ENCODE results near the gene ARHGAP23.
"Not testable (repeated sequence)": the region's sequence is repeated elsewhere in the genome, so short reads cannot be mapped to it uniquely, and the experiment has no call there.

The ARHGAP23 gene

GRCh38 chr17:38421871-38422827, 6.1 kb upstream of the ARHGAP23 start:
- DNase-seq (ENCODE audit: low read depth): no peak

DNA sequence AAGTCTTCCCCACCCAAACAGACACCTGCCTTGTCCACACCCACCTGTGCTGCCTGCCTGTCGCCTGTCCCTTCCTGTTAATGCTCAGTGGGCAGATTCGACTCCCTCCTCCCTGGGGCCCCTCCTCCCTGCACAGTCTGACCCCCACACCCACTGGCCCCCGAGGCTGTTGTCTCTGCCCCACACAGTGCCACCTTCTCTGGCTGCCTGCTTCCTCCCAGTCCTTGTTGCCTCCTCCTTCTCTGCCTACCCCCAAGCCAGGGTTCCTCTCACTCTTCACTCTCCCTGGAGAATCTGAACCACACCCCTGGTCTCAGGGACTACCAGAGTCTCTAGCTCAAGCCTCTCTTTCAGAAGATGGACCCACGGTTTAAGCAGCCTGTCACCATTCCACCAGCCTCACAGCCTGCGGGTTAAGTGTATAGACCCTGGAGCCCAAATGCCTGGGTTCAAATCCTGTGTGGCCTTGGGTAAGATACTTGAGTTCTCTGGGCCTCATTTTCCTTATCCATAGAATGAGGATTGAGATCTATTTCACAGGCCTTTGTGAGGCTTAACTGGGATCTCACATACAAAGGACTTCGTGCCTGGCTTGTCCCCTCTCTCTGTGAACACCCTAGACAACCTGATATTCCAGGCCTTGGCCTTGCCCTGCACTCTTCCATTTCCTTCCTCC, 3.8 kb upstream of the ARHGAP23 start:
- DNase-seq (ENCODE audit: low read depth): no peak

GRCh38 chr17:38425031-38425430, 3.2 kb upstream of the ARHGAP23 start:
- no peak for DNase-seq (ENCODE audit: low read depth)

DNA sequence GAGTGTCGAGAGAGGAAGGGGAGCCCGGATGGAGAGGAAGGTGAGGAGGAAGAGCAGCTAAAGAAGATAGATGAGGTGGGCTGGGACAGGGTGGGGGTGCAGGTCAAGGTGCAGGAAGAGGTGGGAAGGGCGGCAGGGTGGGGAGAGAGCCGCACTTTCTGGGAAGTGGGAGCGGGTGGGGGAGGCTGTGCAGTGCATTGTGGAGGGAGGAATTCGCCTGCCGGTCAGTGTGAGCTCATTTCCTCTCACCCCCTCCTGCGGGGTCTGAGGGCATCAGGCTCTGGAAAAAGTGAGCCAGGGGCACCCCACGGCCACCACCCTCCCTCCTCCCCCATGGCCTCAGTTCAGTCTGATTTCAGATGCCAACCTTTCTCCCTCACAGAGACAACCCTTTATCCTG, 2.5 kb upstream of the ARHGAP23 start:
- DNase-seq (ENCODE audit: low read depth): peak; percentile 55

- no peak for DNase-seq (ENCODE audit: low read depth)
Observed at GRCh38 chr17:38426441-38426840, 1.8 kb upstream of the ARHGAP23 start.

DNA sequence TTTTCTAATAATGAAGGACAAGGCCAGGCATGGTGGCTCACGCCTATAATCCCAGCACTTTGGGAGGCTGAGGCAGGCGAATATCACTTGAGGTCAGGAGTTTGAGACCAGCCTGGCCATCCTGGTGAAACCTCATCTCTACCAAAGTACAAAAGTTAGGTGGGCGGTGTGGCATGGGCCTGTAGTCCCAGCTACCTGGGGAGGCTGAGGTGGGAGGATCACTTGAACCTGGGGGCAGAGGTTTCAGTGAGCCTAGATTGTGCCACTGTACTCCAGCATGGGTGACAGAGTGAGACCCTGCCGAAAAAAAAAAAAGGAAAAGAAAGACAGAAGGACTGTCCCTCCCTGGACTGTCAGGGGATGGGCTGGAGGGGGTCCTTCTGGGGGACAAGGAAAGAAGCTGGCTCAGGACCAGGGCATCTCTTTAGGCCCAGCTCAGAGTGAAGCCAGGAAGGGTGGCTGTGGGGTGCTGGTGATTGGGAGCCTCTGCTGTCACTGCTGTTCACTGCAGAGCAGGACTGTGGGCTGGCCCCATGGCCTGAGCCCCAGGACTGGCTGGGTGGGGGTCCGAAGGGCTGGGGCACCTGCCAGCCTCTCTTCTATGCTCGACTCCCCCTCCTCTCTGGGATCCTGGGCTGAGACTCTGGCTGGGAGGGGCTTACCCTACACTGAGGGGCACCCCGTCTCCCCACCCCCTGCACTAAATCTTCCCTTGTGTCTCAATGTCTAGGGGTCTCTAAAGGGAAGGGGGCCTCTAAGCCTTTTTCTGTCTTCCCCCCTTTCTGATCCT, 909 bp upstream of the ARHGAP23 start:
- DNase-seq (ENCODE audit: low read depth): no peak

- peak; percentile 61 for DNase-seq (ENCODE audit: low read depth)
Observed at GRCh38 chr17:38428643-38429371, 543 bp downstream of the ARHGAP23 start.

DNA sequence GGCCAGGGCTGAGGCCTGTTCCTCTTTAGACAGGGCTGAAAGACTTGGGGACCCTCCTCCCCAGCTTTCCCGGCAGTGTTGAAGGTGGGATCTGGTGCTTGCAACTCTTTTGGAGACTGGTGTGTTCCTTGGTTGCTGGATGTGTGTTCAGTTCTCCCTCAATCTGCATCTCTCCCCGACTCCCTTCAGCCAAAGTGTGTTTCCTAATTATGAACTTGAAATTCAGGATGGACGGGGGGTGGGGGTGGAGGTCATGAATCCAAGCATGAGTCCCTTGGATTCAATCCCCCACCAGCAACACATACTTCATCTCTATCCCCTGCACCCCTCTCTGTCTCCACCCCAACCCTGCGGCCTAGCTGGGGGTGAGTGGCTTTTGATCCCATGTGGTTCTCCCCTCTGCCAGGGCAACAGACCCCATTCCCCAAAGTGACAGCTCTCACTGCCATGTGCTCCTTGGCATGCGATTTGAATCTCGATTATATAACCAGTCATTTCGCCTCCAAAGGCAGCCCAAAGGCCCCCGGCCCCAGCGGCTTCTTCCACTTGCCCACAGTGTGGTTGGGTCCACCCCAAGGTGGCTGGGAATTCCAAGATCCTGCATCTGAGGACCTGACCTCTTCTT, 1.3 kb downstream of the ARHGAP23 start:
- DNase-seq (ENCODE audit: low read depth): no peak

- DNase-seq (ENCODE audit: low read depth): no peak
Observed at GRCh38 chr17:38430316-38430715, 2.1 kb downstream of the ARHGAP23 start.

DNA sequence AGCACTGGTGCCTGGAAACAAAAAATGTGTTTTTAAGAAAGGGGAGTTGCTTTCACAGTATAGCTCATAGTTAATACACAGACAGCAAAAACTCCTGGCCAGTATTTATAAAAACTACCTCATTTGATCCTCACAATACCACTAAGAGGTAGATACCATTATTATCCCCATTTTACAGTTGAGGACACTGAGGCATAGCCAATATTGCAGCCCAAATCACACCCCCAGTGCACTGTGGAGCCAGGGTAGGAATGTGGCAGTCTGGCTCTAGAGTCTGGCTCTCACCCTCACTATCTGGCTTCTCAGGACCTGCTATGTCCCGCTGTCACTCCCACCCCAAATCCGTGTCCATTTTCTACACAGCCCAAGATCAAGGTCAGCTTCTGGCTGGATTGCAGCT, 2.6 kb downstream of the ARHGAP23 start:
- DNase-seq (ENCODE audit: low read depth): no peak

GRCh38 chr17:38431346-38432145, 3.3 kb downstream of the ARHGAP23 start:
- DNase-seq (ENCODE audit: low read depth): no peak

DNA sequence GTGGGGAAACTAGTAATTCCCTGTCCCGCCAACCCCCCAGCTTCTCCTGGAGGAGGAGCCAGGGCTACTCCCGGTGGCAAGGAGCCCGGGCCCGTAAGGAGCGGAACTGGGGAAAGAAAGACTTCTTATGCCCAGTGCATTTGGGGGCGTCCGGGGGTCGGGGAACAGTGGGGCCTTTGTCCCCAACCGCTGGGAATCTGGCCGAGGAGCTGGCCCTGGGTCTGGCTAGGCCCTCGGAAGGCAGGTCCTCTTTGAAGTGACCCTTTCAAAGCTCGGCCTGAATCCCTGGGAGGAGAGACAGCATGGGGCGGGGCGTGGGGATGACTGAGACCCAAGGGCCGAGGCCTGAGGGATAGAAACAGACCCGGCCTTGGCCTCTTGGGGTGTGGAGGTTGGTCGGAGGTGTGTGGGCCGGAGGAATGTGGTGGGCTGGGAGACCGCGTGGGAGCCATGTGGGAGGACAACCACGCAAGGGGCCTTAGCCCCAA, 6.0 kb downstream of the ARHGAP23 start:
- DNase-seq (ENCODE audit: low read depth): no peak

GRCh38 chr17:38435795-38436194, 7.5 kb downstream of the ARHGAP23 start:
- no peak for DNase-seq (ENCODE audit: low read depth)

DNA sequence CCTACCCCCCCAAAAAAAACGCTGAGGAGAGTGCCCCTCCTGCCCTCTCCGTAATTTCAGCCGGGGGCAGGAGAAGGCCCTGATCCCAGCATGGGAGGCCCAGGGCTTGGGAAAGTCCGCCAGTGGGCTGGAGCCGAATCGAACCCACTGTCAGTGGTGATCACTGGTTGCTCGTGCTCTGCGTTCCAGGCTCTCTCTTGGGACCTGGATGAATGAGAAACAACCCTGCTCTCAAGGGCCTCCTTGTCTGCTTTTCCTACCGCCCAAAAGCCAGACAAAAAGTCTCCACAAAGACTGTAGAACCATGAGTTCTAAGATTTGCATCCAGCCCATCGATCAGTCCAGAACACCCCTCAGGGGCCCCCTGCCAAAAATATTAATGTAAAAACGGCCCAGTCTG, 8.1 kb downstream of the ARHGAP23 start:
- DNase-seq (ENCODE audit: low read depth): no peak

- DNase-seq (ENCODE audit: low read depth): not testable (repeated sequence)
Observed at GRCh38 chr17:38437313-38437712, 9.0 kb downstream of the ARHGAP23 start.

DNA sequence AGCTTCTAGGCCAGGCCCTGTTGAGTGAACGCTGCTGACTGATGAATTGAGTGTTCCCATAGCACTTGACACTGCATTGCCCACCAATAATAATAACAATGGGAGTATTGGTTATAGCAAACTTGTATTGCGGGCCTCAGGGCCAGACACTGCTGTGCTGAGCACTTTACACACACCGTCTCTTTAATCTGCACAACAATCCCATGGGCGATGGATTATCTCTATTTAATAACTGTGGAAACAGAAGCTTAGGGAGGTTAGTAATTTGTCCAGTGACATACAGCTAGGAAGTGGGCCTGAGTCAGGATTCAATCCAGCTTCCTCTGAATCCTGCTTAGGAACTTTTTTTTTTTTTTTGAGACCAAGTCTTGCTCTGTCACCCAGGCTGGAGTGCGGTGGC, 11.2 kb downstream of the ARHGAP23 start:
- no peak for DNase-seq (ENCODE audit: low read depth)

DNA sequence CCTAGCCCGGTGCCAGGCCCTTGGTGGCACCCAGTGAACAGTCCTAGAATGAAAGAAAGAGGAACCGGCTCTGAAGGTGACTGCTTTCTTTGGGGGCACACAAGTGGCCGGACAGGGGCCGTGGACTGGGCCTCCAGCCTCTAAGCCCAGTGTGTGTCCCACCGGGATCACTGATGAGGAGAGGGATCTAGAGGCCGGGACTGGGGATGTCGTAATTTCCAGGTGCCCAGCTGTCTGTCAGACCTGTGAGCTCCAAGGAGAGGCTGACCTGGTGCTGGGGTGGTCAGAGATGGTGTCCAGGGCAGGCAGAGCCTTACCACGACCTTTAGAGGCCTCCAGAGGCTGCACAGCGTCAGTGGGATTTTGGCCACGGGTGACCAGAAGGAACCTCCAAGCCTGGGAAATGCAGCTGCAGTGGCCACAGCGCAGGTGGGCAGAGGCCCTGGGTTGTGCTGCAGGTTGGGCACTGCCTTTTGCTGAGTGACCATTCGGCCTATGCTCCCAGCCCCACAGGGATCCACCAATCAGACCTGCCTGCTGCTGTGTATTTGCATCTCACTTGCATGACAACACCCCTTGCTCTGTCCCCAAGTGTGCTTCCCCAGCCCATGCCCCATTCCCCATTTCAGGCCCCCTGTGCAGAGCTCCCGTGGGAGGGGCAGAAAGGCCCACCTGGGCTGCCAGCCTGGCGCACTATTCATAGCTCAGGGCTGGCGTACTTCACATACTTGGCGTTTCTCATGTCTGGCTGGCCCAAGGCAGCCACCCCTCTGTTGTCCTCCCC, 12.5 kb downstream of the ARHGAP23 start:
- no peak for DNase-seq (ENCODE audit: low read depth)

DNA sequence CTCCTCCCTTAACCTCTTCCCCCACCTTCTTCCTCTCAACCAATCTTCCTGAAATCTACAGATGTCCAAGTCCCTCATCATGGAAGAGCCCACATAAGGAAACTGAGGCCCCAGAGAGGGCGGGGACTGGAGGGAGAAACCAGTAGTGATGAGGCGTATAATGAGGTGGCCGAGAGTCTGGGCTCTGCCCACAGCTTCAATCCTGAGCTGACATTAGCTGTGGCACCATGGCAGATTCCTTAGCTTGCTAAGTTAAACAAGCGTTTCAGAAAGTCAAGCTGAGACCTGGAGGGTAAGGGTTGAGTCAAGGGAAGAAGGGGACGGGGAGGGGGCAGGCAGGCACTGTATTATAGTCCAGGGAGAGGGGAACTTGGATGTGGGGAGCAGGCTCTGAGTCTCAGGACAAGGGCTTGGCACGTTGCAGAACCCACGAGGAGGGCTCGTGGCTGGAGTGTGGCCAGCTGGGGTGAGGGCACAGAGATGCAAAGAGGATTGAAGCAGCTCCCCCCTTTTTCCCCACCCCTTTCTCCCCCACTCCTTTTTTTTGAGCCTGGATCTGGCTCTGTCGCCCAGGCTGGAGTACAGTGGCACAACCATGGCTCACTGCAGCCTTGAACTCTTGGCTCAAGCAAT, 13.3 kb downstream of the ARHGAP23 start:
- DNase-seq (ENCODE audit: low read depth): no peak

GRCh38 chr17:38442548-38442947, 14.3 kb downstream of the ARHGAP23 start:
- peak; percentile 43 for DNase-seq (ENCODE audit: low read depth)
